GM18519 (cell line): ENCODE results near the gene YTHDF2.
"Not testable (repeated sequence)": the region's sequence is repeated elsewhere in the genome, so short reads cannot be mapped to it uniquely, and the experiment has no call there.

Experiments
- ATAC-seq: cut with Tn5 transposase; IDR thresholded peaks from one replicate; pipeline ENCODE4 v1.9.1; 2021; ENCODE audit warnings: mild to moderate bottlenecking, moderate library complexity; ENCODE audit not compliant: unreplicated experiment, low FRiP score

YTHDF2 gene

GRCh38 chr1:28758420-28758819 is 21.7 kb downstream of the YTHDF2 start:
- no peak for ATAC-seq

- no peak for ATAC-seq
These were observed 22.5 kb downstream of the YTHDF2 start for GRCh38 chr1:28759257-28759656.

GRCh38 chr1:28761189-28761588 is 24.4 kb downstream of the YTHDF2 start:
- ATAC-seq, result no peak

- ATAC-seq, result no peak
These were observed 29.9 kb downstream of the YTHDF2 start for GRCh38 chr1:28766532-28767183.

- no peak for ATAC-seq
These were observed 33.9 kb downstream of the YTHDF2 start for GRCh38 chr1:28770601-28771165.

GRCh38 chr1:28771921-28772320 is 35.2 kb downstream of the YTHDF2 start:
- not testable (repeated sequence) for ATAC-seq

GRCh38 chr1:28773105-28773504 is 36.4 kb downstream of the YTHDF2 start:
- no peak for ATAC-seq

GRCh38 chr1:28775121-28775942 is 38.6 kb downstream of the YTHDF2 start:
- ATAC-seq, result no peak

GRCh38 chr1:28776341-28776740 is 39.6 kb downstream of the YTHDF2 start:
- no peak for ATAC-seq

GRCh38 chr1:28778021-28778420 is 41.3 kb downstream of the YTHDF2 start:
- ATAC-seq, result no peak

- ATAC-seq, result no peak
These were observed 43.1 kb downstream of the YTHDF2 start for GRCh38 chr1:28779751-28780408.

- no peak for ATAC-seq
These were observed 44.6 kb downstream of the YTHDF2 start for GRCh38 chr1:28781305-28781704.

GRCh38 chr1:28782011-28782410 is 45.3 kb downstream of the YTHDF2 start:
- no peak for ATAC-seq

GRCh38 chr1:28783363-28783762 is 46.6 kb downstream of the YTHDF2 start:
- ATAC-seq, result no peak

GRCh38 chr1:28789412-28789811 is 52.7 kb downstream of the YTHDF2 start:
- ATAC-seq, result no peak

GRCh38 chr1:28789816-28790215 is 53.1 kb downstream of the YTHDF2 start:
- ATAC-seq, result no peak

GRCh38 chr1:28790377-28791035 is 53.8 kb downstream of the YTHDF2 start:
- no peak for ATAC-seq

GRCh38 chr1:28791929-28792328 is 55.2 kb downstream of the YTHDF2 start:
- not testable (repeated sequence) for ATAC-seq

GRCh38 chr1:28792644-28793121 is 55.9 kb downstream of the YTHDF2 start:
- no peak for ATAC-seq

- ATAC-seq, result not testable (repeated sequence)
These were observed 57.8 kb downstream of the YTHDF2 start for GRCh38 chr1:28794582-28794981.
